HG02943 (cell line): Measurements from ENCODE around the gene SERPINA6.
"Not testable (repeated sequence)": the region's sequence is repeated elsewhere in the genome, so short reads cannot be mapped to it uniquely, and the experiment has no call there.

ENCODE experiments used
- ATAC-seq: cut with Tn5 transposase; IDR thresholded peaks from one replicate; pipeline ENCODE4 v1.9.1; 2021; ENCODE audit warnings: mild to moderate bottlenecking, low read depth, moderate library complexity; ENCODE audit not compliant: unreplicated experiment

The SERPINA6 gene

GRCh38 chr14:94329857-94330256 is 6.7 kb upstream of the SERPINA6 start:
- ATAC-seq: no peak

- ATAC-seq: no peak
Measured at GRCh38 chr14:94328196-94328595, 5.1 kb upstream of the SERPINA6 start.

- no peak for ATAC-seq
Measured at GRCh38 chr14:94321421-94322271, 1.5 kb downstream of the SERPINA6 start.

- no peak for ATAC-seq
Measured at GRCh38 chr14:94320243-94320642, 2.9 kb downstream of the SERPINA6 start.

- no peak for ATAC-seq
Measured at GRCh38 chr14:94317259-94317658, 5.9 kb downstream of the SERPINA6 start.

- no peak for ATAC-seq
Measured at GRCh38 chr14:94316692-94317091, 6.4 kb downstream of the SERPINA6 start.

GRCh38 chr14:94314890-94315289 is 8.2 kb downstream of the SERPINA6 start:
- no peak for ATAC-seq

- no peak for ATAC-seq
Measured at GRCh38 chr14:94313991-94314655, 9.0 kb downstream of the SERPINA6 start.

GRCh38 chr14:94312481-94313246 is 10.5 kb downstream of the SERPINA6 start:
- no peak for ATAC-seq

- ATAC-seq: no peak
Measured at GRCh38 chr14:94310248-94310647, 12.9 kb downstream of the SERPINA6 start.

GRCh38 chr14:94309721-94310120 is 13.4 kb downstream of the SERPINA6 start:
- no peak for ATAC-seq

- no peak for ATAC-seq
Measured at GRCh38 chr14:94307410-94307992, 15.6 kb downstream of the SERPINA6 start.

GRCh38 chr14:94306047-94306978 is 16.8 kb downstream of the SERPINA6 start:
- ATAC-seq: no peak

GRCh38 chr14:94305620-94306019 is 17.5 kb downstream of the SERPINA6 start:
- no peak for ATAC-seq

- ATAC-seq: no peak
Measured at GRCh38 chr14:94304243-94304642, 18.9 kb downstream of the SERPINA6 start.

- no peak for ATAC-seq
Measured at GRCh38 chr14:94303111-94303510, 20.0 kb downstream of the SERPINA6 start.

GRCh38 chr14:94298130-94298529 is 25.0 kb downstream of the SERPINA6 start:
- no peak for ATAC-seq

GRCh38 chr14:94296181-94296545 is 27.0 kb downstream of the SERPINA6 start:
- ATAC-seq: not testable (repeated sequence)

- ATAC-seq: no peak
Measured at GRCh38 chr14:94295360-94296180, 27.6 kb downstream of the SERPINA6 start.
